Hepatocyte (in vitro differentiated cells): ENCODE results near the gene DLGAP3.

Source experiments
- CTCF ChIP-seq: fragments of 200-600 bp; sonication (generic); IDR thresholded peaks from 2 replicates; pipeline ENCODE4 v1.5.1; 2016; ENCODE audit warnings: antibody characterized with exemption, mild to moderate bottlenecking; ENCODE audit not compliant: poor library complexity
- EZH2 ChIP-seq: fragments of 200-600 bp; sonication (generic); IDR thresholded peaks from 2 replicates; pipeline ENCODE4 v1.6.1; 2016; ENCODE audit warnings: antibody characterized with exemption, mild to moderate bottlenecking, borderline replicate concordance

GRCh38 chr1:34858901-34859445 lies 70.5 kb downstream of the DLGAP3 start:
- TF ChIP-seq CTCF (no peak), EZH2 (no peak)
